A549 (cell line): Measurements from ENCODE around the gene PTPN23. TPM values are rescaled to one million over a fixed set of nuclear protein-coding genes. Genes with fewer than 3 reads are reported as not detected.

ENCODE experiments used
- ATAC-seq, 2 experiments: fragments of 200-7000 bp in 1 of 2; fragments of >200 bp in 1 of 2; cut with Nextera tagmentation in 1 of 2; cut with Tn5 transposase in 1 of 2; 3 replicates each; pipeline versions ENCODE4 v1.8.0 to v1.9.1; 2018 to 2020; ENCODE audit warnings: mild to moderate bottlenecking in 1 of 2, moderate library complexity in 1 of 2
- CTCF ChIA-PET: fragments of 300-600 bp; sonication (Branson Sonifier 250); formaldehyde crosslinking; extraction: SDS; loops from one replicate; lab custom pipeline; 2021; ENCODE audit warnings: antibody characterized with exemption, inconsistent platforms; lab: Yijun Ruan, JAX
- POLR2A ChIA-PET: fragments of 350-600 bp; formaldehyde crosslinking; extraction: SDS; loops from one replicate; lab custom pipeline; 2021; ENCODE audit warnings: antibody characterized with exemption, inconsistent platforms; lab: Yijun Ruan, JAX
- DNase-seq, 2 experiments: peaks; one replicate each; pipeline versions ENCODE4 v3.0.0 to v3.0.0-alpha.2; 2011 to 2016; ENCODE audit warnings: low read depth in 1 of 2, low spot score in 1 of 2
- FAIRE-seq: peaks from 2 replicates; lab custom pipeline; 2011; peaks lifted over from hg19 to GRCh38; lab: Jason Lieb, UNC
- H3K27ac ChIP-seq, 2 experiments: fragments of >200 bp; sonication (Bioruptor Twin); formaldehyde crosslinking; 3 replicates each; pipeline ENCODE4 v1.5.1; 2016 to 2017
- H3K4me1 ChIP-seq: fragments of >200 bp; sonication (Bioruptor Twin); formaldehyde crosslinking; 3 replicates; pipeline ENCODE4 v1.6.1; 2016
- H3K4me2 ChIP-seq: fragments of >200 bp; sonication (Bioruptor Twin); formaldehyde crosslinking; 3 replicates; pipeline ENCODE4 v1.6.1; 2016
- H3K4me3 ChIP-seq: fragments of >200 bp; sonication (Bioruptor Twin); formaldehyde crosslinking; 3 replicates; pipeline ENCODE4 v1.5.1; 2016
- H3K9me3 ChIP-seq: fragments of >200 bp; sonication (Bioruptor Twin); formaldehyde crosslinking; 3 replicates; pipeline ENCODE4 v1.6.1; 2016
- BHLHE40 ChIP-seq: IDR thresholded peaks from 2 replicates; pipeline ENCODE4 v1.6.1; 2012; ENCODE audit warnings: low read depth, low read length, inconsistent platforms
- CBX2 ChIP-seq: fragments of 200-600 bp; sonication (generic); IDR thresholded peaks from 2 replicates; pipeline ENCODE4 v1.6.1; 2016; ENCODE audit warnings: low read depth, mild to moderate bottlenecking, borderline replicate concordance
- CBX8 ChIP-seq: fragments of 200-600 bp; sonication (generic); IDR thresholded peaks from 2 replicates; pipeline ENCODE4 v1.6.1; 2016
- CEBPB ChIP-seq, 2 experiments: fragments of >200 bp in 1 of 2; sonication (Bioruptor Twin) in 1 of 2; formaldehyde crosslinking in 1 of 2; IDR thresholded peaks; 2 replicates each; pipeline ENCODE4 v1.6.1; 2012 to 2016
- CHD4 ChIP-seq: fragments of 200-600 bp; sonication (generic); IDR thresholded peaks from 2 replicates; pipeline ENCODE4 v1.6.1; 2016; ENCODE audit warnings: antibody characterized with exemption, mild to moderate bottlenecking, borderline replicate concordance
- EHF ChIP-seq: fragments of 250-450 bp; sonication (Bioruptor Pico); IDR thresholded peaks from 2 replicates; pipeline ENCODE4 v1.5.0; 2020; ENCODE audit warnings: mild to moderate bottlenecking
- FOSB ChIP-seq: fragments of 250-450 bp; sonication (Bioruptor Pico); IDR thresholded peaks from 2 replicates; pipeline ENCODE4 v1.5.0; 2020; ENCODE audit warnings: mild to moderate bottlenecking, moderate library complexity
- FOSL2 ChIP-seq, 2 experiments: fragments of 450-650 bp in 1 of 2; fragments of >200 bp in 1 of 2; sonication (Bioruptor Twin) in 1 of 2; formaldehyde crosslinking; IDR thresholded peaks; 2 replicates each; pipeline versions ENCODE4 v1.5.0 to v1.6.1; 2016 to 2020; ENCODE audit warnings: mild to moderate bottlenecking in 1 of 2, moderate library complexity in 1 of 2
- HOXA7 ChIP-seq: fragments of 250-450 bp; sonication (Bioruptor Pico); IDR thresholded peaks from 2 replicates; pipeline ENCODE4 v1.5.0; 2020; ENCODE audit warnings: mild to moderate bottlenecking, moderate library complexity
- HOXB5 ChIP-seq: fragments of 250-450 bp; sonication (Bioruptor Pico); IDR thresholded peaks from 2 replicates; pipeline ENCODE4 v1.5.0; 2020; ENCODE audit warnings: mild to moderate bottlenecking, moderate library complexity
- JUN ChIP-seq, 2 experiments: fragments of >200 bp; sonication (Bioruptor Twin); formaldehyde crosslinking; IDR thresholded peaks; 2 replicates in 1 of 2; 3 replicates in 1 of 2; pipeline ENCODE4 v1.6.1; 2016 to 2017
- JUNB ChIP-seq: fragments of >200 bp; sonication (Bioruptor Twin); formaldehyde crosslinking; IDR thresholded peaks from 2 replicates; pipeline ENCODE4 v1.6.1; 2016
- KDM5A ChIP-seq: fragments of 200-600 bp; sonication (generic); IDR thresholded peaks from 2 replicates; pipeline ENCODE4 v1.6.1; 2016; ENCODE audit warnings: antibody characterized with exemption, mild to moderate bottlenecking
- MAFK ChIP-seq: fragments of 450-650 bp; IDR thresholded peaks from 2 replicates; pipeline ENCODE4 v1.6.1; 2014; ENCODE audit not compliant: partially characterized antibody
- MAZ ChIP-seq: fragments of 150-350 bp; IDR thresholded peaks from 2 replicates; pipeline ENCODE4 v1.6.1; 2014; ENCODE audit warnings: antibody characterized with exemption, low read depth, low read length, borderline replicate concordance
- NPAS2 ChIP-seq: fragments of 250-450 bp; sonication (Bioruptor Pico); IDR thresholded peaks from 2 replicates; pipeline ENCODE4 v1.8.0; 2022; ENCODE audit warnings: mild to moderate bottlenecking, moderate library complexity, borderline replicate concordance
- NR3C1 ChIP-seq: fragments of >200 bp; sonication (Bioruptor Twin); formaldehyde crosslinking; IDR thresholded peaks from 3 replicates; pipeline ENCODE4 v1.6.1; 2017
- PHF8 ChIP-seq: fragments of 200-600 bp; sonication (generic); IDR thresholded peaks from 2 replicates; pipeline ENCODE4 v1.6.1; 2016; ENCODE audit warnings: low read depth, mild to moderate bottlenecking, antibody characterized with exemption, moderate library complexity, borderline replicate concordance
- RARB ChIP-seq: fragments of 250-450 bp; sonication (Bioruptor Pico); IDR thresholded peaks from 2 replicates; pipeline ENCODE4 v1.8.0; 2021; ENCODE audit warnings: mild to moderate bottlenecking, moderate library complexity
- RFX5 ChIP-seq: fragments of 450-650 bp; IDR thresholded peaks from 2 replicates; pipeline ENCODE4 v1.7.1; 2014; ENCODE audit warnings: antibody characterized with exemption, mild to moderate bottlenecking, moderate library complexity
- SMC3 ChIP-seq: fragments of >200 bp; sonication (Bioruptor Twin); formaldehyde crosslinking; IDR thresholded peaks from 3 replicates; pipeline ENCODE4 v1.6.1; 2018; ENCODE audit warnings: inconsistent platforms
- ZFP36 ChIP-seq: fragments of 450-650 bp; IDR thresholded peaks from 2 replicates; pipeline ENCODE4 v1.6.1; 2014; ENCODE audit warnings: borderline replicate concordance; ENCODE audit not compliant: partially characterized antibody
- WGBS: methylation state at CpG from one replicate; pipeline ENCODE4 v1.1.6; 2017; ENCODE audit errors: missing lambda C conversion rate; 5-methylcytosine and 5-hydroxymethylcytosine counted together
- polyA plus RNA-seq, 4 experiments: library from polyadenylated mRNA; depleted of rRNA in 3 of 4; stranded (reverse); fragments of >200 nt; fragmentation: RNase III in 1 of 4; extraction: RNeasy Plus Mini Kit Qiagen cat#74134 plus additional on column Dnase treatment in 1 of 4; gene quantifications; 2 replicates in 3 of 4; 3 replicates in 1 of 4; pipeline ENCODE4 v1.2.3, GENCODE V29; 2011 to 2017
- TF ChIP-seq, protein P1 (sequence below): fragments of >200 bp; sonication (Bioruptor Twin); formaldehyde crosslinking; IDR thresholded peaks from 3 replicates; pipeline ENCODE4 v1.5.1; 2016
- TF ChIP-seq, protein P2 (sequence below): fragments of 450-650 bp; IDR thresholded peaks from 2 replicates; pipeline ENCODE4 v1.6.1; 2014; ENCODE audit warnings: antibody characterized with exemption

Gene PTPN23
- polyA plus RNA-seq, 2 of the 4 experiments (the other 2 are of a cell fraction): 1.5 to 16.8 TPM

DNA sequence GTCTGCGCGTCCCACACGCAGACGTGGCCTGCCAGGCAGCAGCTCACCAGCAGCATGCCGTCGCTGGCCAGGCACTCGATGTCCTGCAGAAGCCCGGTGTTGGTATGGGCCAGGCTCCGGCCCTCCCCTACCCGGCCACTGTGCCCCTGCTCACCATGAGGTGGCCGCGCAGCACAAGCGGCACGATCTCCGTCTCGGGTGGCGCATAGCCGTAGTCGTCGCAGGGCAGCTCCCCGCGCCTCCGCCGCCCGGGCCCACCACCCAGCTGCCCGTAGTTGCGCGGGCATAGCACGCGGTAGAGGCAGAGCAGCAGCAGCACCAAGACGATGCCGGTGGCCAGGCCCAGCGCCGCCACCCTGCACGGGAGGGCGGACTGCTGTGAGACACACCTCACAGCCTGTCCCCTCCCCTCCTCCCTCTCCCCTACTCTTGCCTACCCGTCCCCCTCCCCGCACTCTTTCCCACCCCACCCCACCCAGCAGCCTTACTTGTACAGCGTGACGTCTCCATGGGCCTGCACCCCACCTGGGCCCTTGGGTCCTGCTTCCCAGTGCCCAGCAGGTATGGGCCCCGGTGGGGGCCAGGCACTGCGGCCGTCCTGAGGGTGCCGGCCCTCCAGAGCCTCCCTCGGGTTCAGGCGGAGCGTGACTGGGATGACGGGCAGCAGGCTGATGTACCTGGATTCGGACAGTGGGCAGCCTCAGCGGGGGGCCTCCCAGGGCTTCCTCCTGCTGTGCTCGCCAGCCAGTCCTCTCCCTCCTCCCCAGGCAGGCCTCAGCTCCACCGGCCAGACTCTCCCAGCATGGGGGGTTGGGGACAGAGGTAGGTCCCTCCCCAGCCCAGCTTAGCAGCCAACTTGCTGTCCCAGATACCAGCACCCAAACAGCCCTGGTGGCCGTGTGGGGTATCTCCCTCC is 37.6 kb downstream of the PTPN23 start:
- FAIRE-seq (no peak), DNase-seq (peak in 1 of 2 experiments; percentile 40), ATAC-seq (peak in 1 of 2 experiments; percentile 23; a peak in 3 of 6 replicates)
- ChIA-PET CTCF (interaction anchor here (0.6 to 4.0 kb wide), 4 partner anchors 11 to 371 kb away, joined by 3 to 24 read pairs (median 4); no protein-coding TSS in a partner anchor), POLR2A (no interaction called here)
- Histone ChIP-seq H3K4me1 (0 out of 3 replicates have a peak, but pooled peaks cover 7% of the 10 kb centered on the region), H3K9me3 (no peaks in the 10 kb centered on the region), H3K4me3 (no peak overlapping the region), H3K27ac (no peak overlapping the region), H3K4me2 (no peak overlapping the region)
- no peak for TF ChIP-seq HOXB5 (CRISPR knock-in tag)
- TF ChIP-seq JUN (IDR thresholded peaks at IDR 0.05): no peak
- no peak for TF ChIP-seq MAFK
- no peak for TF ChIP-seq BHLHE40
- 90% methylated on average over 28 of the region's 53 CpGs for WGBS

DNA sequence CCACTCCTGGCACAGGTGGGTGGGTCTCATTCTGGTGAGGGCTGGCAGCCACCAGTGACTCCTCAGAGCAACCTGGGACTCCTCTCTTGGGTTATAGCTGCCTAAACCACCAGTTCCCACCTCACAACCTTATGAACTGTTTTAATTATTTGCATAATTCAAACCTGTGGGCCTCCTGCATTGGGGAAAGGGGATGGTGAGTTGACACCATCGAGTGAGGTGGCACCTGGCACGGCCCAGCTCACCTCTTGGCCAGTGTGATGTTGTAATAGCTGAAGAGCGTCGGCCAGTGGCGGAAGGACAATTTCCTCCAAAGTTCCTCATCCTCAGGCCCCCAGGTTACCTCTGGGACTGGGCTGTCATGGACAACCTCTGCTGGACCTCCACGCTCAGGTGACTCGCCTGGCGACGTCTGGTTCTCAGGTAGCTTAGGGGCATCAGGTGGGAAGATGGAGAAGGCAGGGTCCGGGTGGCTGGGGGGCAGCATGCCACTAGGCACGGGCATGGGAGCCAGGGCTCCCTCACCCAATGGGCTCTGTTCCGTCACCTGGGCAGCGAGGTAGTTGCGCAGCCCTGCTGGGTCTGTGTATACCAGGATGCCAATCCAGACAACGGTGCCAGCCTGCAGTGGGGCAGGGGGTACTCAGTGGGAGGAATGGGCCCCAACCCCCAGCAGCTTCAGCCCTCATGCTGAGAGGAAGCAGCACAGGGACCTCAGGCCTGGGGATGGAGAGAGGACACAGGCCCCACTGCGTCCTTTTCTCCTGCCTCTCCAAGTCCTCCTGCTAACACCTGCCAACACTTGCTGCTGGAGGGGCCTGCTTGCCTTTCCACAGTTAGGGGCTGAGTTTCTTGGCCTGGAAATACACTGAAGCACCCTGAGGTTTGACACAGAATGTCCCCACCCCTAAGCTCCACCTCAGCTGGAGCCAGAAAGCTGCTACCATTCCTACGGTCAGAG is 38.5 kb downstream of the PTPN23 start:
- Histone ChIP-seq H3K4me3 (no peak overlapping the region), H3K4me1 (0 out of 3 replicates have a peak, but pooled peaks cover 7% of the 10 kb centered on the region)
- FAIRE-seq (no peak), ATAC-seq (no peak), DNase-seq (no peak)
- POLR2A ChIA-PET: no interaction called here
- WGBS: 92% methylated on average over 5 of the region's 17 CpGs
- TF ChIP-seq KDM5A: no peak
- no peak for TF ChIP-seq EHF (CRISPR knock-in tag)
- TF ChIP-seq JUNB: no peak
- TF ChIP-seq RARB: no peak
- TF ChIP-seq PHF8: no peak
- no peak for TF ChIP-seq CHD4
- TF ChIP-seq CBX2: no peak
- TF ChIP-seq MAZ: no peak
- no peak for TF ChIP-seq SMC3
- TF ChIP-seq NPAS2 (CRISPR knock-in tag): no peak
- no peak for TF ChIP-seq ZFP36
- TF ChIP-seq, protein P1, sequence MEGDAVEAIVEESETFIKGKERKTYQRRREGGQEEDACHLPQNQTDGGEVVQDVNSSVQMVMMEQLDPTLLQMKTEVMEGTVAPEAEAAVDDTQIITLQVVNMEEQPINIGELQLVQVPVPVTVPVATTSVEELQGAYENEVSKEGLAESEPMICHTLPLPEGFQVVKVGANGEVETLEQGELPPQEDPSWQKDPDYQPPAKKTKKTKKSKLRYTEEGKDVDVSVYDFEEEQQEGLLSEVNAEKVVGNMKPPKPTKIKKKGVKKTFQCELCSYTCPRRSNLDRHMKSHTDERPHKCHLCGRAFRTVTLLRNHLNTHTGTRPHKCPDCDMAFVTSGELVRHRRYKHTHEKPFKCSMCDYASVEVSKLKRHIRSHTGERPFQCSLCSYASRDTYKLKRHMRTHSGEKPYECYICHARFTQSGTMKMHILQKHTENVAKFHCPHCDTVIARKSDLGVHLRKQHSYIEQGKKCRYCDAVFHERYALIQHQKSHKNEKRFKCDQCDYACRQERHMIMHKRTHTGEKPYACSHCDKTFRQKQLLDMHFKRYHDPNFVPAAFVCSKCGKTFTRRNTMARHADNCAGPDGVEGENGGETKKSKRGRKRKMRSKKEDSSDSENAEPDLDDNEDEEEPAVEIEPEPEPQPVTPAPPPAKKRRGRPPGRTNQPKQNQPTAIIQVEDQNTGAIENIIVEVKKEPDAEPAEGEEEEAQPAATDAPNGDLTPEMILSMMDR: no peak
- TF ChIP-seq, protein P2, sequence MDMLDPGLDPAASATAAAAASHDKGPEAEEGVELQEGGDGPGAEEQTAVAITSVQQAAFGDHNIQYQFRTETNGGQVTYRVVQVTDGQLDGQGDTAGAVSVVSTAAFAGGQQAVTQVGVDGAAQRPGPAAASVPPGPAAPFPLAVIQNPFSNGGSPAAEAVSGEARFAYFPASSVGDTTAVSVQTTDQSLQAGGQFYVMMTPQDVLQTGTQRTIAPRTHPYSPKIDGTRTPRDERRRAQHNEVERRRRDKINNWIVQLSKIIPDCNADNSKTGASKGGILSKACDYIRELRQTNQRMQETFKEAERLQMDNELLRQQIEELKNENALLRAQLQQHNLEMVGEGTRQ: no peak
- no peak for TF ChIP-seq NR3C1
- TF ChIP-seq FOSB (CRISPR knock-in tag): no peak
- no peak for TF ChIP-seq CBX8
- TF ChIP-seq RFX5: no peak
- no peak for TF ChIP-seq CEBPB (IDR thresholded peaks at IDR 0.05)
- no peak for TF ChIP-seq HOXA7 (CRISPR knock-in tag)
- no peak for TF ChIP-seq FOSL2 (IDR thresholded peaks at IDR 0.05)
- no peak for TF ChIP-seq FOSL2 (CRISPR knock-in tag; IDR thresholded peaks at IDR 0.05)
- TF ChIP-seq, all 56 proteins: peak for 0
- Histone ChIP-seq H3K9me3 (no peaks in the 10 kb centered on the region), H3K4me2 (no peak overlapping the region), H3K27ac (no peak overlapping the region)
- CTCF ChIA-PET: interaction anchor here (1.0 to 5.7 kb wide), 8 partner anchors 9 to 370 kb away, joined by 3 to 34 read pairs (median 6); partner anchors contain the start of gene SCAP
